TTC549 (cell line): Measurements from ENCODE around the gene RSKR.
"Not testable (repeated sequence)": the region's sequence is repeated elsewhere in the genome, so short reads cannot be mapped to it uniquely, and the experiment has no call there.

ENCODE experiments used
- FAIRE-seq: peaks from 2 replicates; lab custom pipeline; 2012; peaks lifted over from hg19 to GRCh38; lab: Jason Lieb, UNC

The RSKR gene

GRCh38 chr17:28613931-28614381 is at the start of gene RSKR:
TSS of gene RSKR (minus strand) at chr17:28614185. CDS start at chr17:28614161, 24 bp downstream.
- FAIRE-seq: no peak

GRCh38 chr17:28663723-28664122 is 49.7 kb upstream of the RSKR start:
- FAIRE-seq: no peak

DNA sequence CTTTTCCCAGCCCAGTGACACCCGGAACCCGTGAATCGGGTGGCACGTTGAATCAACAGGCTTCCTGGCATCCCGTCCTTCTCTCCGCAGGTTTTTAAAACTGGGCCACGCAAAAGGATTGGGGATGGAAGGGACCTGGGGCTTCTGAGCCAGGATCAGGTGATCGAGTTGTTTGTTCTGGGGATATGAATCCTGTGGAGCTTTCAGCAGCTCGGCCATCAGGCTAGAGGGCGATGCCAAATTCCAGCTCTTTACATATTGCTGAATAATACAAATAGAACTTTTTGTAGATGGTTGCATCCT is 48.5 kb upstream of the RSKR start:
- FAIRE-seq: no peak

- FAIRE-seq: no peak
Observed at GRCh38 chr17:28661635-28662526, 47.9 kb upstream of the RSKR start, which contains the start of the genes SDF2 and SUPT6H. TSS of gene SDF2 (minus strand) at chr17:28661906. CDS start at chr17:28661876, 30 bp downstream. TSS of gene SUPT6H (plus strand) at chr17:28662205. CDS start at chr17:28673402, 11,197 bp downstream.

GRCh38 chr17:28659497-28659881 is 45.5 kb upstream of the RSKR start:
- not testable (repeated sequence) for FAIRE-seq

- FAIRE-seq: not testable (repeated sequence)
Observed at GRCh38 chr17:28658766-28659496, 44.9 kb upstream of the RSKR start.

GRCh38 chr17:28658342-28658741 is 44.4 kb upstream of the RSKR start:
- not testable (repeated sequence) for FAIRE-seq

DNA sequence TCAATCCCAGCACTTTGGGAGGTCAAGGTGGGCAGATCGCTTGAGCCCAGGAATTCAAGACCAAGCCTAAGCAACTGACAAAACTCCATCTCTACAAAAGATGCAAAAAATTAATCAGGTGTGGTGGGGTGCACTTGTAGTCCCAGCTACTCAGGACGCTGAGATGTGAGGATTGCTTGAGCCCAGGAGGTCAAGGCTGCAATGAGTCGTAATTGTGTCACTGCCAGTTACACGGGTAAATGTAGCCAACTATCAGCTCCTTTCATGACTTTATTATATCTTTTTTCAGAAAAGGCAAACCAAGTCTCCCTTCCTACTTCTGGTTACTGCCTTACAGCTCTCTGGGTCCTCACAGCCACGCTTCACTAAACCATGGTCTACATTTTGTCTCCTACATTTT is 43.8 kb upstream of the RSKR start:
- FAIRE-seq: no peak

DNA sequence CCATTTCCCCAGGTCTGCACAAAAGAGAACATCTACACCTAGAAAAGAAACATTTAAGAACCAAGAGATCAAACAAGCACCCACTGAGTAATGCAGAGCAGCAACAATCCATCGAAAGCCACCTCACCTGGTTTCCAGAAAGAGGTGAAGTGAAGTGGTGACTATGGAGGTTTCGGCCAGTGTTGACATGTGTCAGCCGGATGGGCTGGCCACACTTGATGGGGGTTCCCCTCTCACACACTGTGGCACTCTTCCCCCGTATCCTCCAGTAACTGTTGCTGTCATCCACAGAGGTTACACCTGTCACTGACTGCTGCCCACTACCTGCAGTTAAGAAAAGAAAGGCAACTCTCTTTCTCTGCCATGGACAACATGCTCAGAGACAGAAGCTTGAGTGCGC is 41.2 kb upstream of the RSKR start:
- FAIRE-seq: no peak

- no peak for FAIRE-seq
Observed at GRCh38 chr17:28648698-28649097, 34.7 kb upstream of the RSKR start.

GRCh38 chr17:28646039-28646754 is 32.2 kb upstream of the RSKR start:
- no peak for FAIRE-seq

- FAIRE-seq: no peak
Observed at GRCh38 chr17:28645576-28645939, 31.6 kb upstream of the RSKR start.

DNA sequence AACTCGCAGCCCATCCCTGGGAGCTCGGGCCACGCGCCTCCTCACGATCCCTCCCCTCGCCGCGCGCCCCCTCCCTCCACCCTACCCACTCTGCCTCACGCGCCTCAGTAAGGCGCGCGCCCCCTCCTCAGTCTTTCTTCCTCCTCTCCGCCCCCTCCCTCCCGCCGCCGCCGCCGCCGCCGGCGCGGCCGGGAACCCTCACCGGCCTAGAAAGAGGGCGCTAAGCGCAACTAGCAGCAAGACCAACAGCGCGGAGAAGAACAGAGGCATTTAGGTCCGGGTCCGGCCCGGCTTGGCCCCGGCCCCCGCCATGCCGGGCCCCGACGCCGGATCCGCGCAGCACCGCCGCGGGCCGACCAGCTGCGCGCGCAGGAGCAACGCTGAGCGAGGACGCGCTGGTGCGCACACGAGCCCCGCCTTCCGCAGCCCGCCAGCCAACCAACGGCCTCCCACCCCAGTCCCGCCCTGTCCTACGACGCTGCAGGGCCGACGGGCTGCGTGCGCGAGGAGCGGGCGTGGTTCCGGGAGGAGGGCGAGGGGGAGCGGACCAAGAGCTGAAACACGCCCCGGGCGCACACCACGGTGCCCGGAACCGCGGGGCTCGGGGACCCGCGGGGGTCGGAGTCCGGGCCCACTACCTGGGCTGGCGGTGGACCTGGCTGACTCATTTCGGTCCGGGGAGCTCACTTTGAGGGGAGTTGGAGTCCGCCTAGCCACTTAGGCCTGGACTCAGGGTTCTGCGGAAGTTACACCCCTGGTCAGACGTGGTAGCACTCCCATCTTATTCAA is 31.0 kb upstream of the RSKR start, which contains the start of gene BLTP2:
TSS of gene BLTP2 (minus strand) at position 372 of the 789 bp plus-strand sequence. CDS start at position 270, 102 bp downstream.
- FAIRE-seq: no peak

DNA sequence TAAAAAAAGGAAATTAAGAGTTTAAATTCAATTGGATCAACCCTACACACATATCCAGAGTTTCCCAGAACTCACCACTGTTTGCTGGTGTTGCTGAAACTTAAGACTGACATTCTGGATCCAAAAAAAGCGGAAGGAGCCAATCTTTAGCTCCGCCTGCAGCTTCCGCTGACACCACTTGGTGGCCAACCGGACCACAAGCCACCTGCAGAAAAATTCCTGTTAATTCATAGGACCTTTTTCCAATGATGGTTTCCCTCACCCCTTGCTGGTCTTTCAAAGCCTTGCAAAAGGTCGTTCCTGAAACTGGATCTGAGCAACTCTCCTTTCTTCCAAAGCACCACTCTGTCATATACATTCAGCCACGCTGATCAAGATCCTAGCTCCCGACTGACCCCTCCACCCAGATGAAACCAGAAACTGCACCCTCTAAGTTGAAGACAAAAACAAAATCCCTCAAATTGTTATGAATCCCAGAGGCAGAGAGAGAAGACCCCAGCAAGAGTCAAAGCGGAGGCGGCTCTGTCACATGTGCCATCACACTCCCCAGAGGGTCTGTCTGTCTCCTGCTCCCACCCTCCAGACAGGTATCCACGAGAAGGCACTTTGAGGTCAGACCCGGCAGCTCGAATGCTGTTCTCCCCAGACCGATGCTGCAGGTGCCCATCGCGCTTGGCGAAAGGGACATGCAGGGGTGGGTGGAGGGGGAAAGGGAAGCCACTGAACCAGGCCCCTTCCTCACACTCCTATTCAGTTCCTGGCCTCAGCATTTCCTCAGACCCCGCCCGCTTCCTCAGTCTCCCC is 30.2 kb upstream of the RSKR start:
- no peak for FAIRE-seq

GRCh38 chr17:28641579-28641978 is 27.6 kb upstream of the RSKR start:
- FAIRE-seq: no peak

- no peak for FAIRE-seq
Observed at GRCh38 chr17:28635506-28635905, 21.5 kb upstream of the RSKR start.

- no peak for FAIRE-seq
Observed at GRCh38 chr17:28634206-28634865, 20.4 kb upstream of the RSKR start.

DNA sequence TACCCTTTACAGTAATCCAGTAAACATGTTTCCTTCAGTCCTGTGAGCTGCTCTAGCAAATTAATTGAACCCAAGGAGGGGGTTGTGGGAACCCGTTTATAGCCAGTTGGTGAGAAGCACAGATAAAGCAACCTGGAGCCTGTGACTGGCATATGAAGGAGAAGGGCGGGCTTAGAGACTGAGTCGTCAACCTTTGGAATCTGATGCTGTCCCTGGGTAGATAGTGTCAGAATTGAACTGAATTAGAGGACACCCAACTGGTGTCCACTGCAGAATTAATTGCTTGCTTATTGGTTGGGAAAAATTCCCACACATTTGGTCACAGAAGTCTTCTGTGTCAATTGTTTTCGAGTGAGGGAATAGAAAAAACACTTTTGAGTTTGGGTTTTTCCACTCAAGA is 12.8 kb upstream of the RSKR start:
- no peak for FAIRE-seq

DNA sequence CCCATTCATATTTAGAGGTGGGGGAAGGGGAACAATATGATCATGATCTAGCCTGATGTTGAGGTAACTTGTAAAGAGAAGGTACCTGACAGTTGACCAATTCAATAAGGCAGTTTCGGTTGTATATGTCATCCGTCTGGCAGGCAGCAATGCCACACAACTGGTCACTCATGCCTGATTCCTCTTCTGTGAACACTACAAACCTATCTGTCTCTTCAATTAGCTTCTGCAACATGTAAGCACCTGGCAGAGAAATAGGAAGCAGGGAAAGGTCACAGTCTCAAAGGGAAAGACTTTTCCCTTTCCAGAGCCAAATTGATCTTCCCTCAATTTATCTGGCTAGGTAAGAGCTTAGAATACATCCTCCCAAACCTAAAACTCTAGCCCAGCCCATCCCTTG is 10.2 kb upstream of the RSKR start:
- no peak for FAIRE-seq

GRCh38 chr17:28623696-28624095 is 9.7 kb upstream of the RSKR start:
- FAIRE-seq: no peak
